Urinary bladder (tissue), 4 donors: ENCODE results near the gene TNNT2. TPM values are rescaled to one million over a fixed set of nuclear protein-coding genes. Genes with fewer than 3 reads are reported as not detected.

Experiments
- DNase-seq: peaks from one replicate; pipeline ENCODE4 v3.0.0-alpha.2; 2015; ENCODE audit errors: extremely low spot score
- H3K27ac ChIP-seq: one replicate; pipeline ENCODE4 v1.5.1; 2013; ENCODE audit warnings: low read depth, mild to moderate bottlenecking, moderate library complexity
- H3K36me3 ChIP-seq: one replicate; pipeline ENCODE4 v1.6.1; 2013; ENCODE audit warnings: mild to moderate bottlenecking, moderate library complexity; ENCODE audit not compliant: insufficient read depth
- H3K4me1 ChIP-seq: one replicate; pipeline ENCODE4 v1.6.1; 2013; ENCODE audit warnings: mild to moderate bottlenecking, moderate library complexity; ENCODE audit not compliant: insufficient read depth
- H3K4me3 ChIP-seq: one replicate; pipeline ENCODE4 v1.5.1; 2013; ENCODE audit warnings: low read depth, low read length
- WGBS: extraction: QIAGEN DNeasy Blood & Tissue Kit; methylation state at CpG from one replicate; pipeline ENCODE4 v1.1.7; 2013; 5-methylcytosine and 5-hydroxymethylcytosine counted together
- polyA plus RNA-seq: library from polyadenylated mRNA; stranded (reverse); fragments of 200-250 nt; gene quantifications from one replicate; pipeline ENCODE4 v1.2.3, GENCODE V29; 2013
- total RNA-seq: library from RNA; depleted of rRNA; stranded (reverse); fragments of >200 nt; gene quantifications from one replicate; pipeline ENCODE4 v1.2.3, GENCODE V29; 2014
- donor health status: healthy with polysubstance abuse.
- donor health status: healthy.

Gene TNNT2
- total and polyA plus RNA-seq, 2 donors: 15.2 to 94.9 TPM

- Histone ChIP-seq H3K27ac (no peak overlapping the region), H3K36me3 (no peaks in the 10 kb centered on the region), H3K4me3 (no peak overlapping the region), H3K4me1 (no peaks in the 10 kb centered on the region)
- DNase-seq: no peak
- 94% methylated on average over 8 of the region's 8 CpGs for WGBS
These were observed 51.8 kb downstream of the TNNT2 start for GRCh38 chr1:201325678-201326060.

GRCh38 chr1:201324821-201325677, 52.4 kb downstream of the TNNT2 start:
- no peaks in the 10 kb centered on the region for H3K36me3 ChIP-seq
- no peak for DNase-seq
- H3K4me1 ChIP-seq: no peaks in the 10 kb centered on the region
- H3K4me3 ChIP-seq: no peak overlapping the region
- no peak overlapping the region for H3K27ac ChIP-seq
- 84% methylated on average over 16 of the region's 16 CpGs for WGBS

- no peak overlapping the region for H3K4me3 ChIP-seq
- no peaks in the 10 kb centered on the region for H3K36me3 ChIP-seq
- 97% methylated on average over 4 of the region's 4 CpGs for WGBS
- no peaks in the 10 kb centered on the region for H3K4me1 ChIP-seq
- DNase-seq: no peak
- H3K27ac ChIP-seq: no peak overlapping the region
These were observed 53.2 kb downstream of the TNNT2 start for GRCh38 chr1:201324306-201324705.

GRCh38 chr1:201322653-201323510, 54.6 kb downstream of the TNNT2 start:
- WGBS: 94% methylated on average over 12 of the region's 12 CpGs
- no peak overlapping the region for H3K27ac ChIP-seq
- no peak overlapping the region for H3K4me3 ChIP-seq
- DNase-seq: no peak
- no peaks in the 10 kb centered on the region for H3K4me1 ChIP-seq
- no peaks in the 10 kb centered on the region for H3K36me3 ChIP-seq

- H3K4me3 ChIP-seq: no peak overlapping the region
- WGBS: 93% methylated on average over 15 of the region's 15 CpGs
These were observed 55.6 kb downstream of the TNNT2 start for GRCh38 chr1:201321826-201322390.

GRCh38 chr1:201320168-201320788, 57.2 kb downstream of the TNNT2 start:
- Histone ChIP-seq H3K4me3 (no peak overlapping the region), H3K36me3 (no peaks in the 10 kb centered on the region), H3K27ac (no peak overlapping the region), H3K4me1 (no peaks in the 10 kb centered on the region)
- WGBS: 77% methylated on average over 12 of the region's 12 CpGs
- DNase-seq: no peak

More at GRCh38 chr1:201321826-201322390, 55.6 kb downstream of the TNNT2 start:
- no peaks in the 10 kb centered on the region for H3K36me3 ChIP-seq
- no peak overlapping the region for H3K27ac ChIP-seq
- H3K4me1 ChIP-seq: no peaks in the 10 kb centered on the region
- no peak for DNase-seq

- H3K4me1 ChIP-seq: no peaks in the 10 kb centered on the region
- no peak overlapping the region for H3K27ac ChIP-seq
- 95% methylated on average over 6 of the region's 6 CpGs for WGBS
- H3K4me3 ChIP-seq: no peak overlapping the region
- no peak for DNase-seq
- H3K36me3 ChIP-seq: no peaks in the 10 kb centered on the region
These were observed 57.8 kb downstream of the TNNT2 start for GRCh38 chr1:201319631-201320030.

- 89% methylated on average over 15 of the region's 15 CpGs for WGBS
- no peaks in the 10 kb centered on the region for H3K4me1 ChIP-seq
- no peak for DNase-seq
- no peak overlapping the region for H3K27ac ChIP-seq
- no peak overlapping the region for H3K4me3 ChIP-seq
- no peaks in the 10 kb centered on the region for H3K36me3 ChIP-seq
These were observed 58.8 kb downstream of the TNNT2 start for GRCh38 chr1:201318504-201319340.

GRCh38 chr1:201317551-201317950, 59.9 kb downstream of the TNNT2 start:
- Histone ChIP-seq H3K4me3 (no peak overlapping the region), H3K36me3 (no peaks in the 10 kb centered on the region), H3K27ac (no peak overlapping the region), H3K4me1 (no peaks in the 10 kb centered on the region)
- no peak for DNase-seq
- WGBS: 94% methylated on average over 13 of the region's 13 CpGs

- Histone ChIP-seq H3K4me3 (no peak overlapping the region), H3K36me3 (no peaks in the 10 kb centered on the region), H3K27ac (no peak overlapping the region), H3K4me1 (no peaks in the 10 kb centered on the region)
- 95% methylated on average over 5 of the region's 5 CpGs for WGBS
- no peak for DNase-seq
These were observed 60.9 kb downstream of the TNNT2 start for GRCh38 chr1:201316556-201316955.

GRCh38 chr1:201313086-201313485, 64.4 kb downstream of the TNNT2 start:
- no peak overlapping the region for H3K4me3 ChIP-seq
- DNase-seq: no peak
- H3K4me1 ChIP-seq: no peaks in the 10 kb centered on the region
- no peaks in the 10 kb centered on the region for H3K36me3 ChIP-seq
- 92% methylated on average over 16 of the region's 16 CpGs for WGBS
- H3K27ac ChIP-seq: no peak overlapping the region

- Histone ChIP-seq H3K4me3 (no peak overlapping the region), H3K36me3 (no peaks in the 10 kb centered on the region), H3K4me1 (no peaks in the 10 kb centered on the region), H3K27ac (no peak overlapping the region)
- no peak for DNase-seq
- WGBS: 88% methylated on average over 7 of the region's 7 CpGs
These were observed 65.2 kb downstream of the TNNT2 start for GRCh38 chr1:201312298-201312697.
